DND-41 (cell line): ENCODE results near the gene FCGBP.

ENCODE experiments used
- CTCF ChIP-seq: IDR thresholded peaks from 2 replicates; pipeline ENCODE4 v1.5.1; 2012; ENCODE audit warnings: borderline replicate concordance, low read length, moderate library complexity, mild to moderate bottlenecking; ENCODE audit not compliant: poor library complexity, severe bottlenecking; ENCODE audit errors: extremely low read depth
- EZH2 ChIP-seq: IDR thresholded peaks from 3 replicates; pipeline ENCODE4 v1.6.1; 2012; ENCODE audit warnings: borderline replicate concordance, low read depth, mild to moderate bottlenecking, moderate library complexity, low read length, inconsistent platforms; ENCODE audit not compliant: severe bottlenecking

DNA sequence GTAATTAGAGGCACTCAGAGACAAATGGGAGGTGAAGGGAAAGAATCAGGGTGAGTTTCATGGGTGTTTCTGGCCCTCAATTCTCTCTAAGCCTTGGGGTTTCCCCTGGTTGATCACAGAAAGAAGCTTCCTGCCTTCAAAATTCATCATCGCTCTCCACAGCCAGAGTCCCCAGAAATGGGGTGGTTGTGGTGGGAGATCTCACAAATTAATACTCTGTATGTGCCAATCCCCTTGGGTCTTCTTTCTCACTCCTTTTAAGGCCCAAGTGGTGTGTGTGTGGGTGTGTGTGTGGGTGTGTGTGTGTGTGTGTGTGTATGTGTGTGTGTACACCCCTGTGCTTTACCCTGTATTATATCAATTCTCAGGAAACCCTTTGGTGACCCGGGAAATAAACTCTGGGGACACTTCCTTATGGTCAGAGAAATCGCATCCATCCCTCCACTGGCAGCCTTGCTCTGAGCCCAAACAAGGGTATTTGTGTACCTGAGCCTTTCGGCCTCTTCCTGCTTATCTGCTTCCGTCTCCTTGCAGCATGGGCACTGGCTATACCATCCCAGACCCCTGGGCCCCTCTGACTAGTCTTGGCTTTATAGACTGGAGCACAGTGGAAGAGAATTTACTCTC is 2.8 kb upstream of the FCGBP start:
- TF ChIP-seq CTCF (no peak), EZH2 (no peak)
